ENCODE data around the gene BBC3. TPM values are rescaled to one million over a fixed set of nuclear protein-coding genes. Genes with fewer than 3 reads are reported as not detected.
A peak's percentile ranks its signal among the peaks of the same experiment; 100 is the strongest.

BBC3 gene
- total RNA-seq, 2 experiments from 2014 or later: 23.2 to 26.2 TPM

- H3K4me3 Mint-ChIP-seq: no peak overlapping the region
- intact Hi-C loops (cut with micrococcal nuclease): no loop called here
These were observed 9.7 kb downstream of the BBC3 start for GRCh38 chr19:47221080-47221841.

GRCh38 chr19:47215581-47215980 lies 15.4 kb downstream of the BBC3 start:
- Mint-ChIP-seq H3K4me3 (no peak overlapping the region), H3K4me1 (ENCODE audit: low read depth) (peaks cover 7% of the 10 kb centered on the region), H3K36me3 (ENCODE audit: low read depth) (peaks cover 7% of the 10 kb centered on the region), H3K27ac (no peak overlapping the region), H3K9me3 (no peaks in the 10 kb centered on the region), H3K27me3 (no peaks in the 10 kb centered on the region)
- ATAC-seq (no peak), DNase-seq (no peak)
- CTCF ChIA-PET: interaction anchor here (1.3 to 11.2 kb wide), 3 partner anchors 11 to 89 kb away, joined by 3 to 399 read pairs (median 9); no protein-coding TSS in a partner anchor
- TF ChIP-seq, protein P1, sequence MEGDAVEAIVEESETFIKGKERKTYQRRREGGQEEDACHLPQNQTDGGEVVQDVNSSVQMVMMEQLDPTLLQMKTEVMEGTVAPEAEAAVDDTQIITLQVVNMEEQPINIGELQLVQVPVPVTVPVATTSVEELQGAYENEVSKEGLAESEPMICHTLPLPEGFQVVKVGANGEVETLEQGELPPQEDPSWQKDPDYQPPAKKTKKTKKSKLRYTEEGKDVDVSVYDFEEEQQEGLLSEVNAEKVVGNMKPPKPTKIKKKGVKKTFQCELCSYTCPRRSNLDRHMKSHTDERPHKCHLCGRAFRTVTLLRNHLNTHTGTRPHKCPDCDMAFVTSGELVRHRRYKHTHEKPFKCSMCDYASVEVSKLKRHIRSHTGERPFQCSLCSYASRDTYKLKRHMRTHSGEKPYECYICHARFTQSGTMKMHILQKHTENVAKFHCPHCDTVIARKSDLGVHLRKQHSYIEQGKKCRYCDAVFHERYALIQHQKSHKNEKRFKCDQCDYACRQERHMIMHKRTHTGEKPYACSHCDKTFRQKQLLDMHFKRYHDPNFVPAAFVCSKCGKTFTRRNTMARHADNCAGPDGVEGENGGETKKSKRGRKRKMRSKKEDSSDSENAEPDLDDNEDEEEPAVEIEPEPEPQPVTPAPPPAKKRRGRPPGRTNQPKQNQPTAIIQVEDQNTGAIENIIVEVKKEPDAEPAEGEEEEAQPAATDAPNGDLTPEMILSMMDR (IDR thresholded peaks at IDR 0.05): no peak
- POLR2A ChIA-PET: interaction anchor here (0.6 to 2.5 kb wide), 3 partner anchors 11 to 58 kb away, joined by 3 to 10 read pairs (median 6); no protein-coding TSS in a partner anchor
- intact Hi-C loops (cut with micrococcal nuclease): no loop called here

More at GRCh38 chr19:47221080-47221841, 9.7 kb downstream of the BBC3 start:
- no peak overlapping the region for H3K27ac Mint-ChIP-seq
- peaks cover 14% of the 10 kb centered on the region for H3K36me3 Mint-ChIP-seq (ENCODE audit: low read depth)
- ChIA-PET CTCF (interaction anchor here (0.6 to 1.7 kb wide), 3 partner anchors 14 to 26 kb away, joined by 3 to 11 read pairs (median 3); no protein-coding TSS in a partner anchor), POLR2A (no interaction called here)
- H3K9me3 Mint-ChIP-seq: no peaks in the 10 kb centered on the region
- no peak for ATAC-seq
- no peak for DNase-seq
- TF ChIP-seq, protein P1 (IDR thresholded peaks at IDR 0.05): no peak
- no peaks in the 10 kb centered on the region for H3K27me3 Mint-ChIP-seq
- peaks cover 4% of the 10 kb centered on the region for H3K4me1 Mint-ChIP-seq (ENCODE audit: low read depth)

DNA sequence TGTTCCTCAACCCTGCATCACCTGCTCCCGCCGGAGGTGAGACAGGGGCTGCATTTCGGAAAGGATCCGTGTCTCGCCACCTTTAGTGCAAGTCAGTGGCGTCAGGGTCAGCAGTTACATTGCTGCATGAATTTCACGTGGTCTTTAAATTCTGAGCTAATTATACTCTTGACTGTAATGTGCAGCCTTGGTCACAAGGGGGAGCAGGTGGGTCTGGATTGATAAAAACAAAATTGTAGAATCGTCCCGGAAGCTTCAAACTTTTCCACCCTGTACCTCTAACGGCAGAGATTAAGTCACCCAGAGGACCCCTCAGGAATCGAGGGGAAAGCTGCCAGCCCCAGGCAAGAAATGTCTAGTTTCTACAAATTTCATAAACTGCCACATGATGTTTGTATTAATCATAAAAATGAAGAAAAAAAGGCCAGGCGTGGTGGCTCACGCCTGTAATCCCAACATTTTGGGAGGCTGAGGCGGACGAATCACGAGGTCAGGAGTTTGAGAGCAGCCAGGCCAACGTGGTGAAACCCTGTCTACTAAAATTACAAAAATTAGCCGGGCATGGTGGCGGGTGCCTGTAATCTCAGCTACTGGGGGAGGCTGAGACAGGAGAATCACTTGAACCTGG lies 20.2 kb downstream of the BBC3 start:
- H3K36me3 Mint-ChIP-seq (ENCODE audit: low read depth): peaks cover 26% of the 10 kb centered on the region
- H3K4me1 Mint-ChIP-seq (ENCODE audit: low read depth): peaks cover 14% of the 10 kb centered on the region
- no peaks in the 10 kb centered on the region for H3K27me3 Mint-ChIP-seq
- CTCF ChIA-PET: interaction anchor here (0.6 to 11.2 kb wide), 36 partner anchors 9 to 219 kb away, joined by 3 to 399 read pairs (median 6); partner anchors contain the start of genes CCDC9, INAFM1 and SAE1
- H3K9me3 Mint-ChIP-seq: no peaks in the 10 kb centered on the region
- intact Hi-C loops (cut with micrococcal nuclease): loop anchor here (2.0 kb wide), 1 partner anchor 34 kb away; no protein-coding TSS in a partner anchor
- TF ChIP-seq, protein P1 (IDR thresholded peaks at IDR 0.05): peak; percentile 85
- H3K27ac Mint-ChIP-seq: peak overlapping the region; percentile 83
- ATAC-seq: peak; percentile 97
- peak; percentile 95 for DNase-seq
- POLR2A ChIA-PET: interaction anchor here (0.9 to 5.0 kb wide), 14 partner anchors 10 to 97 kb away, joined by 3 to 35 read pairs (median 4); partner anchors contain the start of genes CCDC9 and ZC3H4
- no peak overlapping the region for H3K4me3 Mint-ChIP-seq

GRCh38 chr19:47210180-47210490 lies 20.9 kb downstream of the BBC3 start:
- no peaks in the 10 kb centered on the region for H3K9me3 Mint-ChIP-seq
- TF ChIP-seq, protein P1 (IDR thresholded peaks at IDR 0.05): no peak
- DNase-seq (no peak), ATAC-seq (no peak)
- H3K36me3 Mint-ChIP-seq (ENCODE audit: low read depth): peaks cover 28% of the 10 kb centered on the region
- H3K27me3 Mint-ChIP-seq: no peaks in the 10 kb centered on the region
- peaks cover 14% of the 10 kb centered on the region for H3K4me1 Mint-ChIP-seq (ENCODE audit: low read depth)
- ChIA-PET CTCF (interaction anchor here (0.6 to 11.2 kb wide), 33 partner anchors 10 to 220 kb away, joined by 3 to 399 read pairs (median 8); partner anchors contain the start of genes CCDC9, INAFM1 and SAE1), POLR2A (interaction anchor here (0.9 to 5.0 kb wide), 13 partner anchors 9 to 96 kb away, joined by 3 to 35 read pairs (median 4); partner anchors contain the start of genes CCDC9 and ZC3H4)
- peak overlapping the region; percentile 83 for H3K27ac Mint-ChIP-seq
- intact Hi-C loops (cut with micrococcal nuclease): loop anchor here (2.0 kb wide), 1 partner anchor 35 kb away; no protein-coding TSS in a partner anchor
- H3K4me3 Mint-ChIP-seq: no peak overlapping the region

All from activated CD8-positive, alpha-beta T cell treated with anti-CD3 and anti-CD28 coated beads for 36 hours (primary cell).